OCI-LY3 (cell line): ENCODE data around the gene SIGMAR1.
A peak's percentile ranks its signal among the peaks of the same experiment; 100 is the strongest.

Experiments
- H2AFZ ChIP-seq: fragments of 200-600, 300-600 bp; shearing (Covaris generic); 2 replicates; pipeline ENCODE4 v1.6.0; 2014; ENCODE audit warnings: antibody characterized with exemption, low read depth, low read length
- H3K27ac ChIP-seq: fragments of 200-600, 300-600 bp; sonication (generic); 2 replicates; pipeline ENCODE4 v1.5.1; 2014; ENCODE audit warnings: mild to moderate bottlenecking, low read length, moderate library complexity, mixed read lengths
- H3K27me3 ChIP-seq: fragments of 200-600, 300-600 bp; sonication (generic); 2 replicates; pipeline ENCODE4 v1.6.1; 2014; ENCODE audit warnings: low read depth, low read length, mixed read lengths
- H3K36me3 ChIP-seq: fragments of 200-600, 300-600 bp; sonication (generic); replicated peaks from 2 replicates; pipeline ENCODE3; 2014; ENCODE audit warnings: low read depth, low read length, mixed read lengths
- H3K4me1 ChIP-seq: fragments of 300-600, 200-600 bp; sonication (generic); 2 replicates; pipeline ENCODE4 v1.6.1; 2014; ENCODE audit warnings: low read length, mixed read lengths
- H3K4me2 ChIP-seq: fragments of 200-600, 300-600 bp; sonication (generic); 2 replicates; pipeline ENCODE4 v1.6.1; 2014; ENCODE audit warnings: low read length, mixed read lengths
- H3K4me3 ChIP-seq: fragments of 300-600, 200-600 bp; sonication (generic); 2 replicates; pipeline ENCODE4 v1.5.1; 2014; ENCODE audit warnings: antibody characterized with exemption, mild to moderate bottlenecking, low read length, moderate library complexity
- H3K79me2 ChIP-seq: fragments of 300-600, 200-600 bp; shearing (Covaris generic); 2 replicates; pipeline ENCODE4 v1.6.1; 2014; ENCODE audit warnings: mild to moderate bottlenecking, low read length, mixed read lengths
- H3K9ac ChIP-seq: fragments of 300-600, 200-600 bp; shearing (Covaris generic); 2 replicates; pipeline ENCODE4 v1.6.0; 2014; ENCODE audit warnings: mild to moderate bottlenecking, low read length, moderate library complexity
- H3K9me3 ChIP-seq: fragments of 200-600, 300-600 bp; shearing (Covaris generic); 2 replicates; pipeline ENCODE4 v1.6.1; 2014; ENCODE audit warnings: low read length, mixed read lengths; ENCODE audit not compliant: insufficient read depth
- H4K20me1 ChIP-seq: fragments of 200-600, 300-600 bp; sonication (generic); 2 replicates; pipeline ENCODE4 v1.6.1; 2016; ENCODE audit warnings: low read length, mixed read lengths; ENCODE audit not compliant: insufficient read depth
- EZH2phosphoT487 ChIP-seq: fragments of 200-600 bp; shearing (Covaris generic); IDR thresholded peaks from 2 replicates; pipeline ENCODE4 v1.6.1; 2018; ENCODE audit warnings: antibody characterized with exemption, mixed run types, low read depth
- TF ChIP-seq, protein P1 (sequence below): fragments of 200-600, 300-600 bp; sonication (generic); IDR thresholded peaks from 2 replicates; pipeline ENCODE4 v1.5.1; 2014; ENCODE audit warnings: antibody characterized with exemption, low read length, low read depth

The SIGMAR1 gene

DNA sequence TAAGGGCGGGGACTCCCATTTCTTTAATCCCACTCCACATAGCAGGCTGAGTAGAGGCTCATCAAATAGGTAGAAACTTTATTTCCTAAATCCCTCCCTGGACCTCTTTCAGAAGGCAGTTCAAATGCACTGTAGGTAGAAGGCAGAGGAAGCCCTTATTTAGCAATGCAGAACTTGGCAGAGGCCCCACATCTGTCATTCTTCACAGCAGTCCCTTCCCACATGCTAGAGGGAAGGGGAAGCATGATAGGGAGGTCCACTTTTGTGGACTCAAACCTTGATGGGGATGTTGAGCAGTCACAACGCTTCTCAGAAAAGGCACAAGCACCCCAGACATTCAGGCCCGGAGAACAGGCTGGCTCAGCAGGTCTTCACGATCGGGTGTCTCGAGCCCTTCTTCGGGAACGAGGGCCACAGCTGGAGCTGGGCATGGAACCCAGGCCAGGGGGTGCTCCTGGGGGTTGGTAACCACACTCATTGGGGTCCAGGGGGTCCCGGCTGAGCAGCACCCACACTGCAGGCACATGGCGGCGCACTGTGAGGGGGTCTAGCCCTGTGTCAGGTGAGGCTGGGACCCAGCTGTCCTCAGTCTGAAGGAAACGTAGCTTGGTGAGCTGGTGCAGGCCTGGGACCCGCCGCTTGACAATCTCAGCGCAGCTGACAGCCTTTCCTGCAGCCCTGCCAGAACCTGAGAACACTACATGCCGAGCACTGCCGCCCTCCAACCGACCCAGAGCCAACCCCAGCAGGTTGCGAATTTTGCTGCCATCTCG is 27.0 kb downstream of the SIGMAR1 start:
- H3K4me3 ChIP-seq: peak overlapping the region; percentile 98
- H3K27ac ChIP-seq: no peak overlapping the region

DNA sequence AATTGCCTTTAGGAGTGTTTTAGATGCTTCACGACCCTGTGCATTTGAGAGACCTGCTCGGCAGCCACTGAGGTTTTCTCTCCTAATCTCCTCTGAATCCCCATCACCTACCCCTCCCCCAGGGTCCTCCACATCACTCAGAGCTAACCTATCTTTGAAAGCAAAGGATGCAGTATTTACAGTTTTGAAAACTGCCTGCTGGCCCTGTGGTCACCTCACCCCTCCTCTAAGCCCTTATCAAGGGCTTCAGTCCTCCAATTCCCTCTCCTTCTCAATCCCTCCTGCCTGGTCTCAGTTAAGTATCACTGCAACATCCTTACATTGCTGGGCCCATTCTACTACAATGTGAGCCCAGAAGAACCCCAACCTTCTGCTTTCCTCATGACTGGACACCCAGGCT is 30.3 kb downstream of the SIGMAR1 start:
- Histone ChIP-seq H3K27me3 (peaks cover 8% of the 10 kb centered on the region; the same call in 1 of the 2 replicates), H3K4me3 (no peak overlapping the region), H3K9ac (no peak overlapping the region), H4K20me1 (no peaks in the 10 kb centered on the region), H3K27ac (no peak overlapping the region), H3K36me3 (peaks cover 10% of the 10 kb centered on the region), H3K9me3 (no peaks in the 10 kb centered on the region), H3K4me2 (no peak overlapping the region), H2AFZ (no peak overlapping the region), H3K79me2 (peaks cover 13% of the 10 kb centered on the region), H3K4me1 (peaks cover 8% of the 10 kb centered on the region)
- TF ChIP-seq EZH2phosphoT487: no peak
- TF ChIP-seq, protein P1, sequence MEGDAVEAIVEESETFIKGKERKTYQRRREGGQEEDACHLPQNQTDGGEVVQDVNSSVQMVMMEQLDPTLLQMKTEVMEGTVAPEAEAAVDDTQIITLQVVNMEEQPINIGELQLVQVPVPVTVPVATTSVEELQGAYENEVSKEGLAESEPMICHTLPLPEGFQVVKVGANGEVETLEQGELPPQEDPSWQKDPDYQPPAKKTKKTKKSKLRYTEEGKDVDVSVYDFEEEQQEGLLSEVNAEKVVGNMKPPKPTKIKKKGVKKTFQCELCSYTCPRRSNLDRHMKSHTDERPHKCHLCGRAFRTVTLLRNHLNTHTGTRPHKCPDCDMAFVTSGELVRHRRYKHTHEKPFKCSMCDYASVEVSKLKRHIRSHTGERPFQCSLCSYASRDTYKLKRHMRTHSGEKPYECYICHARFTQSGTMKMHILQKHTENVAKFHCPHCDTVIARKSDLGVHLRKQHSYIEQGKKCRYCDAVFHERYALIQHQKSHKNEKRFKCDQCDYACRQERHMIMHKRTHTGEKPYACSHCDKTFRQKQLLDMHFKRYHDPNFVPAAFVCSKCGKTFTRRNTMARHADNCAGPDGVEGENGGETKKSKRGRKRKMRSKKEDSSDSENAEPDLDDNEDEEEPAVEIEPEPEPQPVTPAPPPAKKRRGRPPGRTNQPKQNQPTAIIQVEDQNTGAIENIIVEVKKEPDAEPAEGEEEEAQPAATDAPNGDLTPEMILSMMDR: no peak

More for the DNA sequence above, 27.0 kb downstream of the SIGMAR1 start:
- Histone ChIP-seq H3K36me3 (peaks cover 10% of the 10 kb centered on the region), H3K9ac (peak overlapping the region; percentile 98; the same call in 1 of the 2 replicates), H2AFZ (no peak overlapping the region), H3K4me1 (peaks cover 11% of the 10 kb centered on the region), H4K20me1 (no peaks in the 10 kb centered on the region), H3K9me3 (no peaks in the 10 kb centered on the region), H3K27me3 (no peaks in the 10 kb centered on the region), H3K4me2 (peak overlapping the region; percentile 96), H3K79me2 (peaks cover 13% of the 10 kb centered on the region)
- TF ChIP-seq EZH2phosphoT487: no peak
- TF ChIP-seq, protein P1: no peak

DNA sequence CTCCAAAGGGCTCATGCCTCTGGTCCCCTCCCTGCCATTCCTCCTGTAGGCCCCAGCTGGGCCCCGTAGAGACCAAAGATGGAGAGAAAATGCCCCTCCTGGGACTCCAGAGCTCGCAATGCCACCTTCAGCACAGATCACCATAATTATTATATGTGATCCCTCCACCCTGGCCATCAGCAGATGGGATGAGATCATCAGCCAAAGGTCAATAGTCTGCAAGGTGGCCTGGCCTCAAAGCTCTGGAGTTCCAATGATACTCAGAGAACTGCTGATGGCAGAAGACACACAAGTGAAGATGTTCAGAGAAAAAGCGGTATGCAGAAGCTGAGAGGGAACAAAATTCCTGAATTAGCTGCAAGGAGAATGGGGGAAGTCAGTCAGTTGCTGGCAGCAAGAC is 30.7 kb downstream of the SIGMAR1 start:
- TF ChIP-seq, protein P1: no peak
- TF ChIP-seq EZH2phosphoT487: no peak
- Histone ChIP-seq H3K27ac (no peak overlapping the region), H4K20me1 (no peaks in the 10 kb centered on the region), H3K4me2 (no peak overlapping the region), H3K9ac (no peak overlapping the region), H2AFZ (no peak overlapping the region), H3K4me1 (peaks cover 8% of the 10 kb centered on the region), H3K79me2 (peaks cover 13% of the 10 kb centered on the region), H3K36me3 (peaks cover 10% of the 10 kb centered on the region), H3K27me3 (peaks cover 8% of the 10 kb centered on the region; the same call in 1 of the 2 replicates), H3K9me3 (no peaks in the 10 kb centered on the region), H3K4me3 (no peak overlapping the region)

GRCh38 chr9:34606190-34606589 is 31.4 kb downstream of the SIGMAR1 start:
- Histone ChIP-seq H3K4me1 (peaks cover 7% of the 10 kb centered on the region), H3K79me2 (peaks cover 6% of the 10 kb centered on the region), H3K4me3 (no peak overlapping the region), H3K9me3 (no peaks in the 10 kb centered on the region), H3K27me3 (peaks cover 8% of the 10 kb centered on the region; the same call in 1 of the 2 replicates), H2AFZ (no peak overlapping the region), H3K27ac (no peak overlapping the region), H3K36me3 (peaks cover 10% of the 10 kb centered on the region), H3K9ac (no peak overlapping the region), H4K20me1 (no peaks in the 10 kb centered on the region), H3K4me2 (no peak overlapping the region)
- TF ChIP-seq, protein P1: no peak
- no peak for TF ChIP-seq EZH2phosphoT487
